ENCODE data around the gene SH3BP5. TPM values are rescaled to one million over a fixed set of nuclear protein-coding genes. Genes with fewer than 3 reads are reported as not detected.

Gene SH3BP5
- polyA plus RNA-seq, 1 experiment, result 30.9 TPM

- no peak overlapping the region for H3K4me3 ChIP-seq (ENCODE audit: low read depth, low read length)
- H3K36me3 ChIP-seq (ENCODE audit: control insufficient read depth, insufficient read depth, low read length), result no peaks in the 10 kb centered on the region
- CTCF ChIA-PET, result interaction anchor here (0.6 to 5.6 kb wide), 5 partner anchors 8 to 125 kb away, joined by 3 to 38 read pairs (median 4); no protein-coding TSS in a partner anchor
- no peak for TF ChIP-seq CTCF (IDR thresholded peaks at IDR 0.05; ENCODE audit: insufficient read depth, low read depth, low read length)
- no peaks in the 10 kb centered on the region for H3K27me3 ChIP-seq (ENCODE audit: control insufficient read depth, insufficient read depth, low read length)
- POLR2A ChIA-PET, result no interaction called here
- no peak for DNase-seq (ENCODE audit: low read depth)
Observed at GRCh38 chr3:15279671-15280402, 52.5 kb downstream of the SH3BP5 start.

GRCh38 chr3:15279205-15279604, 53.2 kb downstream of the SH3BP5 start:
- no peak for TF ChIP-seq CTCF (IDR thresholded peaks at IDR 0.05; ENCODE audit: insufficient read depth, low read depth, low read length)
- H3K36me3 ChIP-seq (ENCODE audit: control insufficient read depth, insufficient read depth, low read length), result no peaks in the 10 kb centered on the region
- ChIA-PET CTCF (interaction anchor here (1.1 to 5.6 kb wide), 3 partner anchors 8 to 11 kb away, joined by 3 to 38 read pairs (median 4); no protein-coding TSS in a partner anchor), POLR2A (no interaction called here)
- DNase-seq (ENCODE audit: low read depth), result no peak
- no peaks in the 10 kb centered on the region for H3K27me3 ChIP-seq (ENCODE audit: control insufficient read depth, insufficient read depth, low read length)
- H3K4me3 ChIP-seq (ENCODE audit: low read depth, low read length), result no peak overlapping the region

- TF ChIP-seq CTCF (IDR thresholded peaks at IDR 0.05; ENCODE audit: insufficient read depth, low read depth, low read length), result no peak
- Histone ChIP-seq H3K4me3 (ENCODE audit: low read depth, low read length) (no peak overlapping the region), H3K36me3 (ENCODE audit: control insufficient read depth, insufficient read depth, low read length) (no peaks in the 10 kb centered on the region), H3K27me3 (ENCODE audit: control insufficient read depth, insufficient read depth, low read length) (no peaks in the 10 kb centered on the region)
- ChIA-PET CTCF (interaction anchor here (5.6 kb wide), 1 partner anchor 10 kb away, joined by 38 read pairs; no protein-coding TSS in a partner anchor), POLR2A (no interaction called here)
- DNase-seq (ENCODE audit: low read depth), result no peak
Observed at GRCh38 chr3:15277861-15278500, 54.4 kb downstream of the SH3BP5 start.

- no peak for TF ChIP-seq CTCF (IDR thresholded peaks at IDR 0.05; ENCODE audit: insufficient read depth, low read depth, low read length)
- H3K4me3 ChIP-seq (ENCODE audit: low read depth, low read length), result no peak overlapping the region
- no peaks in the 10 kb centered on the region for H3K27me3 ChIP-seq (ENCODE audit: control insufficient read depth, insufficient read depth, low read length)
- no peak for DNase-seq (ENCODE audit: low read depth)
- ChIA-PET CTCF (interaction anchor here (0.6 to 1.6 kb wide), 3 partner anchors 8 to 103 kb away, joined by 4 to 5 read pairs (median 5); no protein-coding TSS in a partner anchor), POLR2A (no interaction called here)
- no peaks in the 10 kb centered on the region for H3K36me3 ChIP-seq (ENCODE audit: control insufficient read depth, insufficient read depth, low read length)
Observed at GRCh38 chr3:15276028-15276724, 56.2 kb downstream of the SH3BP5 start.

- Histone ChIP-seq H3K27me3 (ENCODE audit: control insufficient read depth, insufficient read depth, low read length) (no peaks in the 10 kb centered on the region), H3K36me3 (ENCODE audit: control insufficient read depth, insufficient read depth, low read length) (no peaks in the 10 kb centered on the region), H3K4me3 (ENCODE audit: low read depth, low read length) (no peak overlapping the region)
- POLR2A ChIA-PET, result no interaction called here
- no peak for DNase-seq (ENCODE audit: low read depth)
- CTCF ChIA-PET, result interaction anchor here (0.6 to 1.1 kb wide), 4 partner anchors 10 to 1034 kb away, joined by 3 read pairs; no protein-coding TSS in a partner anchor
- TF ChIP-seq CTCF (IDR thresholded peaks at IDR 0.05; ENCODE audit: insufficient read depth, low read depth, low read length), result no peak
Observed at GRCh38 chr3:15273227-15273626, 59.2 kb downstream of the SH3BP5 start.
